Neural progenitor cell (in vitro differentiated cells): Measurements from ENCODE around the gene STAMBPL1.

Experiments
- CTCF ChIP-seq: fragments of 200-600 bp; sonication (generic); IDR thresholded peaks from 2 replicates; pipeline ENCODE4 v1.5.1; 2017; ENCODE audit warnings: antibody characterized with exemption, mild to moderate bottlenecking
- EZH2 ChIP-seq: fragments of 200-600 bp; sonication (generic); IDR thresholded peaks from 2 replicates; pipeline ENCODE4 v1.6.1; 2017; ENCODE audit warnings: antibody characterized with exemption, mild to moderate bottlenecking, moderate library complexity
- EZH2phosphoT487 ChIP-seq: fragments of 200-600 bp; sonication (generic); IDR thresholded peaks from 2 replicates; pipeline ENCODE4 v1.6.1; 2017; ENCODE audit warnings: antibody characterized with exemption

- TF ChIP-seq CTCF: no peak
- no peak for TF ChIP-seq EZH2phosphoT487
- no peak for TF ChIP-seq EZH2
These were observed 72.6 kb downstream of the STAMBPL1 start, which contains the start of gene ACTA2 for GRCh38 chr10:88952647-88953111.
